GOT3 (cell line): Measurements from ENCODE around the gene USP33.
A peak's percentile ranks its signal among the peaks of the same experiment; 100 is the strongest.
"Not testable (repeated sequence)": the region's sequence is repeated elsewhere in the genome, so short reads cannot be mapped to it uniquely, and the experiment has no call there.

Experiments used
- DNase-seq: peaks from one replicate; lab custom pipeline; 2025; ENCODE audit warnings: mixed read lengths; lab: John Stamatoyannopoulos, UW

The USP33 gene

DNA sequence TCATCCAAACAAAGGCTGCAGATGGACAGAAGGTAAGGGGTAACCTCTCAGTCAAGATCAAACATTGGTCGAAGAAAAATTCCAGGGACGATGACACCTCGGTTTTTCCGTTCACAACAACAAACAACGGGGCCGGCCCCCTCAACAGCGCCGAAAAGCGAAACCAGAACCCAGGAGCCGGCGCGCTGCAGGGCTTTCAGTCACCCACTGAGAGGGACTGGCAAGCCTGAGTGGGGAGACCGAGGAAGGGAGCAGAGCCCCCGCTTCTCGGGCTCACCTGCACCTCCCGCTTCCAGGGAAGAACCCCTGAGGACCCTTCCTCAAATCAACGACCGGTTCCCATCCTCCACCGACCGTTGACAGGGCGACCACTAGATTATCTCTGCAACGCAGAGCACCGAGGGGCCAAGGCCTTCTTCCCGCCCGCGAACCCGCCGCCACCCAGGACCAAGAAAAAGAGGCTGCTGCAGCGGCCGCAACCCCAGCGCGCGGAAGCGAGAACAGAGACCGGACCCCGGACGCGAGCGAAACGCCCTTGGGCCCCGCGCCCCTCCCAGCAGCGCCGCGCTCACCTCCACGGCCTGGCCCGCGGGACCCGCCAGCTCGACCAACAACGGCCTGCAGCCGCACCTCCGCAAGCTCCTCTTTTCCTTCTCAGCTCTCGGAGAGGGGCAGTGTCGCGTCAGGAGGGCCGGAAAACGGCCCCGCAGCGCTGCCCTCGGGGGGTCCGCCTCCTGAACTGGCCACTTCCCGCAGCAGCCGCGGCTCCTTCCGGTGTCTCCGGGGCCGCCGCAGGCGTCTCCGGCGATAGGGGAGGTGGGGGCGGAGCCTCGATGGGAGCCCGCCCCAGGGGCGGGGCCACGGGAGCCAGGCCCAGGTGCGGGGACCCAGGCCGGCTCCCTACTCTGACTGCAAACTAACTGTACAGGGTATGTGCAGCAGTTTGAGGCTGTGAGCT lies at the start of gene USP33:
TSS of gene USP33 (minus strand) at position 782 of the 958 bp plus-strand sequence. CDS start 18,155 bp downstream, outside the sequence.
- DNase-seq = peak; percentile 35

DNA sequence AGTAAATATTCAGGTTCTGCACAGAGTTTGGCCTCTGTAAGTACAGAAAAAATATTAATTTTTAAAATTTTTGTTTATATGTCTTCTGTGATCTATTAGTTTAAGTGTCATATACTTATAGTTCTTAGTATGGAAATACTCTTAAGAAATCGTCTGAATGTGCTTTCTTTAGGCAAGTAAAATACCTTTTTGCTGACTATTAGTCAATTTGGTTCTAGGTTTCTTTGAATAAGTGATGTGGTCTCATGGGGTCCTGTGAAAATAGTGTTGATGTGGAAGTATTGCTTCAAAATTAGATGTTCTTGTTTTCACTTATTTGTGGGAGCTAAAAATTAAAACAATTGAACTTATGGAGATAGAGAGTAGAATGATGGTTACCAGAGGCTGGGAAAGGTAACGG lies 43.7 kb upstream of the USP33 start:
- DNase-seq = no peak

DNA sequence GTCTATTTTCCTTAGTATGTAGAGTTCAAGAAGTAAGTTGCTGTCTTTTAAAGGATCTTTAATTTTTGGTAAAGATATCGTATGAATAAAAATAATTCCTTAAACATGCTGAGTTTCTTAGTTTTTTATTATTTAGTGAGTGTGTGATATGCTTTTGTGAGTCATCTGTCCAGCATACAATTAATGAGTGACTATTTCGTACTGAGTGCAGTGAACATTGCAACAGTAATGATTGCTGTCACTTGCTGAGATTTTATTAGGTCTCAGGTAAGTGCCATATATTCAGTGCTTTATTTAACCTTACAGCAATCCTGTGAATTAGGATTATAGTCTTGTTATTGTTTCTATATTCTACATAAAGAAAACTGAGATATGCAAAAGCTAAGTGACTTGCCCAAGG lies 42.4 kb upstream of the USP33 start:
- no peak for DNase-seq

DNA sequence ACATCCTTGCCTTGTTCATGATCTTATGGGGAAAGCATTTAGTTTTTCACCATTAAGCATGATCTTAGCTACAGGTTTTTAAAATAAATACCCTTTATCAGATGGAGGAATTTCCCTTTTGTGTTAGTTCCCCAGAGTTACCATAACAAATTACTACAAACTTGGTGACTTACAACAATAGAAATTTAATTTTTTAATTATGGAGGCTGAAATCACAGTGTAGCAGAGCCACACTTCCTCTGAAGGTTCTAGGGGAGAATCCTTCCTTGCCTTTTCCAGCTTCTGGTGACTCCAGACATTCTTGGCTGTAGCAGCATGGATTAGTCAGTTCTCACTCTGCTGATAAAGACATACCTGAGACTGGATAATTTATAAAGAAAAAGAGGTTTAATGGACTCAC lies 38.3 kb upstream of the USP33 start:
- DNase-seq = no peak

DNA sequence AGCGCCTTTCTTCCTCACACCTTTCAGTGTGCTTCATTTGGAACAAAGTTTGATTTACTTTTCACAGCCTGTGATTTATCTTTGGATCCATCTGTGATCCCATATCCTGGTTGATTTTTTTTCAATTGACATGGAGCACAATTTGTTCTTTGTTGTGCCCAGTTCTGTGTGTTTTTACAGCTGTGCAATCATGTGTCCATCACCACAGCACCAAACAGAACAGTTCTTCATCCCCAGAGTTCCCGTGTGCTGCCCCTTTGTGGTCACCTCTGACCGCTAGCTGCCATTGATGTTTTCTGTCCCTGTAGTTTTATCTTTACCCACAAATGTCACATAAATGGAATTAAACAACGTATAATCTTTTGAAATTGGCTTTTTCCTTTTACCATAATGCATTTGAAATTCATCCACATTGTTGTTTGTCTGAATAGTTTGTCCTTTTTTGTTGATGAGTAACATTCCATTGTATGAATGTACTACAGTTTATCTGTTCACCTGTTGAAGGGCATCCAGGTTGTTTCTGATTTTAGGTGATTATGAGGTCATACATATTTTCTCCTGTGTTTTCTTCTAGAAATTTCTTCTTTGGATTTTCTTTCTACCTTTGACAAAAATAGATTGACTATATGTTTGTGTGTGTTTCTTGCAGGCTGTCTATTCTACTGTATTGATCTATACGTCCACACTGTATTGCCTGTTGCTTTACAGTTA lies 37.2 kb upstream of the USP33 start:
- no peak for DNase-seq

DNA sequence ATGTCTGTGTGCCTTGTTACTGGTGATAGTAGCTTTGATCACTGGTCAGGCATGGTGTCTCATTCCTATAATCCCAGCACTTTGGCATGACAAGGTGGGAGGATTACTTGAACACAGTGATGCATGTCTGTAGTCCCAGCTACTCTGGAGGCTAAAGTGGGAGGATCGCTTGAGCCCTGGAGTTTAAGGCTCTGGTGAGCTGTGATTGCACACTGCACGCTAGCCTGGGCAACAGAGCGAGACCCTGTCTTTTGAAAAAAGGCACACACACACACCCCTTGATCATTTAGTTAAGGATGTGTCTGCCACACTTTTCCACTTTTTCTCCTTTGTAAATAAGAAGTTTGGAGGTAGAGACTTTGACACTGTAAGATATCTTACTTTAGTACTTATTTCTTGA lies 34.9 kb upstream of the USP33 start:
- DNase-seq = no peak

DNA sequence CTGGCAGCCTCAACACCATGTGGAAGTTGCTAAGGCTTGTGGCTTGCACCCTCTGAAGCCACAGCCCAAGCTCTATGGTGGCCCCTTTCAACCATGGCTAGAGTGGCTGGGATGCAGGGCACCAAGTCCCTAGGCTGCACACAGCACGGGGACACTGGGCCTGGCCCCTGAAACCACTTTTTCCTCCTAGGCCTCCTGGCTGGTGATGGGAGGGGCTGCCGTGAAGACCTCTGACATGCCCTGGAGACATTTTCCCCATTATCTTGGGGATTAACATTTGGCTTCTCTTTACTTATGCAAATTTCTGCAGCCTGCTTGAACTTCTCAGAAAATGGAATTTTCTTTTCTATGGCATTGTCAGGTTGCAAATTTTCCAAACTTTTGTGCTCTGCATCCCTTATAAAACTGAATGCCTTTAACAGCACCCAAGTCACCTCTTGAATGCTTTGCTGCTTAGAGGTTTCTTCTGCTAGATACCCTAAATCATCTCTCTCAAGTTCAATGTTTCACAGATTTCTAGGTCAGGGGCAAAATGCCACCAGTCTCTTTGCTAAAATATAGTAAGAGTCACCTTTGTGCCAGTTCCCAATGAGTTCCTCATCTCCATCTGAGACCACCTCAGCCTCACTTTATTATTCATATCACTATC lies 26.6 kb upstream of the USP33 start:
- not testable (repeated sequence) for DNase-seq

DNA sequence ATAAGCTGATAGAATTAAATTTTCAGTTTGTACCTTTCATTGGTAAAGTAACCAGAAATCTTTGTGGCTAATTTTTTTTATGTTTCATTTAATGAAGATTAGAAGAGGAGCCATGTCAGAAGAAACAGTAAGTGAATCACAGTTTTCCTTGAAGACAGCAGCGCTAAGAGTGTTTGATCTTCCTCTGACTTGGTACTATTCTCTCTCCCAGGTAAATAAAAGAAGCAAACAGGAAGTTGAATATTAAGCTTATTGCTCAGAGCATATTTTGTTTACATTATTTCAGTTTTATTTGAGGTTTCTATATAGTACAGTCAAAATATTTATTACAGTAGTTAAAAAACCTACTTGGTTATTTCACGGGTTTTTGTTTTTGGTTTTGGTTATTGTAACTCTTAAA lies 23.5 kb upstream of the USP33 start:
- DNase-seq = no peak

DNA sequence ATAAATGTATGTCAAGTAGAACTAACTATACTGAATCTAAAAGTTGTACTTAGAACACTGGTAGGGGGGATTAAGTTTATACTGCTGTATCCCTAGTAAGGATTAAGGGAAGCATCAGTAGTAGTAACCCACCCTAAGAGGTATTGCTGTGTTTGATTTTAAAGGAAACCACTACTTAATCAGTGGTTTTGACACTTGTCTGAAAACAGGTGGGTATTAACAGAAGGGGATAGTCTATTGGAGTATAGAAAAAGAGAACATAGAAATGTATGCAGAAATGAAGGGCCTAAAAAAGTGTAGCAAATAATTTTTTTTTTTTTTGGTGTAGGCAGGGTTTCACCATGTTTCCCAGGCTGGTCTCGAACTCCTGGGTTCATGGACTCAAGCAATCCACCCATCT lies 22.0 kb upstream of the USP33 start:
- DNase-seq = no peak

DNA sequence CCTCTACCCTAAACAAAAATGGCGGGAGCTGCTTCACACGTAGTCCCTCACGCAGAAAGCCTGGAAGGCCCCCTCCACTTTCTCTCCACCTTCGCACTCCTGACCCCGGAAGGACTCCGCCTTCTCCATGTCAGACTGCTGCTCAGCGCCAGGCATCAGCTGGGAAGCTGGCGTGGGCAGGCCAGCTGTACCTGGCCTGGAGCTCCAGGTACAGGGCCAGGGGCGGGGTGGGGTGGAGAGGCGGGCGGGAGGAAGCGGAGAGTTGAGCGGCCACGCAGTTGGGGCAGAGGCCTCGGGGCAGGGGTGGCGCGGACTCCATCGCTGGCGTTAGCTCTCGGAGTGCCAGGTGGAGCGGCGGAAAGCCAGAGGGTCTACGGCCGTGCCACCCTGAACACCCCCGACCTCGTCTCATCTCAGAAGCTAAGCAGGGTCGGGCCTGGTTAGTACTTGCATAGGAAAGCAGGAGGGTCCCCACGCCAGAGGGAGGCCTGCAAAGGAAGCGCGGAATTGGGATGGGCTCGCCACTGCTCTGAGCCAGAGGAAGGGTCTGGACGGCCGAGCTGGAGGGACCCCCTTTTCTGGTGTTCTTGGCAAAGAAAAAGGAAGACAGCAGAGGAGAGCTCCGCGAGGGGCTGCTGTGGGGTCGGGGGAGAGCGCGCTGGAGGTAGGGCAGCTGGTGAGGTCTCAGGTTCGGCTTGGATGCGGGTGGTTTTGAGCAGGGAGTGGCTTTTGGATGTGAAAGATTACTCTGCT lies 20.1 kb upstream of the USP33 start, which contains the start of gene MIGA1:
TSS of gene MIGA1 (plus strand) at position 121 of the 753 bp plus-strand sequence. CDS start 3,604 bp downstream, outside the sequence.
- peak; percentile 8 for DNase-seq

DNA sequence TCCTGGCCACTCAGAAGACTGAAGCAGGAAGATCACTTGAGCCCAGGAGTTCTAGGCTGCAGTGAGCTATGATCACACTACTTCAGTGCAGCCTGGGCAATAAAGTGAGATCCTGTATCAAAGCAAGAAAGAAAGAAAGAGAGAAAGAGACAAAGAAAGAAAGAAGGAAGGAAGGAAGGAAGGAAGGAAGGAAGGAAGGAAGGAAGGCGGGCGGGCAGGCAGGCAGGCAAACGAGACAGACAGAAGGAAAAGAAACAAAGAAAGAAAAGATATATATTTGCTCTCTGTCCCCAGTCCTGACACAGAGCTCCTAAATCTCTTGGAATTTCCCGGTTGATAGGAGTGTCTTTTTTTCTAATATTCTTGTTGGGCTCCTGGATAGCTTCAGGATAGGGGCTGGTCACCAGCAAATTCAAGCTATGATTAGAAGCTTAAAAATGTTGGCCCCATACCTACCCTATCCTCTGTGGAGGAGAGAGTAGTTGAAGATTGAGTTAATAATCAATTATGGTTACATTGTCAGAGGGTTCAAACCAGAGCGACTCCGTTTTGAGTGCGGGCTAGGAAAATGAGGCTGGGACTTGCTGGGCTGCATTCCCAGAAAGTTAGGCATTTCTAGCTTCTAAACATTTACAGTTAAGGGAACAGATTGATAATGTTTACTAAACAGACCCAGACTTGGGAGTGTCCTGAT lies 16.5 kb upstream of the USP33 start:
- no peak for DNase-seq

DNA sequence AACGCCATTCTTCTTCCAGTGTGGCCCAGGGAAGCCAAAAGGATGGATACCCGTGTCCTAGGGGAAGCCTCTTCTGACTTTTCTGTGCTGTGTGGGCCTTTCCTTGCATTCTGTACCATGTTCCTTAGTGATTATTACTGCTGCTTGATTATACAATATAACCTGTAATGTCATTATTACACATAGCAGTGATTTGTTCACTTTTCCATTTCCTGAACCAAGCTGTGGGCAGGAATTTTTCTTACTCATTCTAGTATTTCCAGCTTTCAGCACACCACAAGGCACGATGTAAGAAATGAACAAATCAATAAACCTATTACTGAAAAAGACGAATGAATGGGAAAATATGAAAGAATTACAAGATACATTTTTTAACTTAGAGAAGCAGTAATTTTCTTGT lies 8.4 kb upstream of the USP33 start:
- no peak for DNase-seq

DNA sequence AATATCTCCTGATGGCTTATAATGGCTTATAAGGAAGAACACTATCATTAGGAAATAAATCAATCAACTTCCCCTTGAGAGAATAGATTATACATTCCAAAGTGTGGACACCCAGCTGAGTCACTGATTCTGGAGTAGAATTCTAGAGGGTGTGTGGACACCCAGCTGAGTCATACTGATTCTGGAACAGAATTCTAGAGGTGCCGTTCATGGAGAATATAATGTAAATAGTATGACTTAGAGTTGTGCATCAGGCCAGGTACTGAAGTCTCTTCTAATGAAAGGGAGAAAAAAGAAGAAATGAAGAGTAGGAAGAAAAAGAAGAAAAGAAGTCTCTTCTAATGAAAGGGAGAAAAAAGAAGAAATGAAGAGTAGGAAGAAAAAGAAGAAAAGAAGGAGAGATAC lies 2.4 kb upstream of the USP33 start:
- no peak for DNase-seq

DNA sequence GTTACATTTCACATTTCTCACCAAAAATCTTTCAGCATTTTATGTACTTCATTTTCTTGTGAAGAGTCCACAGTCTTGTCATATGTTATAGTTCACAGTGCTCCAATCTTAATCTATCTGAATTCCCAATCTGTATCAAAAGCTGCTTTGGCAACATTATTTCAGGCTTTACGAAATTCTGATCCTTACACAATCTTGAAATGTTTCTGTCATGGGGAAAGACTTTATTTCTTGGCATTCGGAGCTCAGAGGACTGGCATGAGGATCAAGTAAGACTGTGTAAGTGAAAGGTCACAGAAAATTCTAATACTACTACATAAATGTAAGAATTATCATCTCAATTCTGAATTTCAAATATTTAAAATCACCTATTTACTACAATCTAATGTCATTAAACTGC lies 2.0 kb downstream of the USP33 start:
- no peak for DNase-seq

DNA sequence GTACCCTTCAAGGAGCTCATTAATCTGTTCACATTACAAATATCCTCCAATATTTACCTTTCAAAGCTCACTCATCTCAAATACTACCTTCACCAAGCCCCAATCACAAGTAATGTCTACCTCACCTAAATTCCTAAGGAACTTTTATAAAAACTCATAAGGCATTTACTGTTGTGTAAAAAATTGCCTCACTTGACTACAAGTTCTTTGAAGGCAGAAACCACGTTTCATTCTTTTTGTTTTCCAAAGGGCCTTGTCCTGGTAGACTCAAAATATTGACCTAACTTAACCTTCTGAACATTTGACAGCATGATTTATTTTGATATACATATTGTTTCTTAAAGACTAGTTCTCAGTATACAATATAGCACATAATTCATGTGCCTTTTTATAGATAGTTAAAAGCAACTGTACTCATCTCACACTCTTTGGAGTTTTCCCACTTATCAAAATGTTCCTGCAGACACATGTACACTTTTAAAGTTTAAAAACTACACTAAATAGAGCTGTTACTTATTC lies 2.5 kb downstream of the USP33 start:
- DNase-seq = no peak

DNA sequence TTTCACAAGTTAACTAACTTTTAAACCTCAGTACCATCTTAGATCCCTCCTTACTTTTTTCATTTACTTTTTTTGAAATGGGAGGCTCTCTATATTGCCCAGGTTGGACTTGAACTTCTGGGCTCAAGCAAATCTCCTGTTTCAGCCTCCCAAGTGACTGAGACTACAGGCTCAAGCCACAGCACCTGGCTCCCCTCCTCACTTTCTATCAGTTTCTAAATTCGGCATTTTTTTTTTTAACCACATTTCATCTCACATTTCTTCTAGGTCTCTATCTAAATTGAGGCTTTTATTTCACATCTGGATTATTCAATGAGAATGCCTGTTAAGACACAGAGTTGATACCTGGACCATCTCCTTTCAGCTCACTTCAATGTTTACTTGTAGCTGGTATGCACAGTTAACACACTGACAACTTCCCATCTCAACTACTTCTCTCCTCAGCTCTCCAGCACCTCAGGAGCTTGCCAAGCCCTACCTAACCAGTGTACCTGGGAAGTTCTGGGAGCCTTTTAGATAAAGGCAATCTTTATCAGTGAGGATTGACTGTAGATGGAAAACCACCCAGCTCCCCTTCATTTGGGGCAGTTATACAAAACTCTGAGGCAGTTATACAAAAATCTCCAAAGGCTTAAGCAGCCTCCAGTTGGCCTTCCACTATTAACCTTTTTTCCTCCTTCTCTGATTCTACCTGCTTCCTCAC lies 3.4 kb downstream of the USP33 start:
- no peak for DNase-seq

DNA sequence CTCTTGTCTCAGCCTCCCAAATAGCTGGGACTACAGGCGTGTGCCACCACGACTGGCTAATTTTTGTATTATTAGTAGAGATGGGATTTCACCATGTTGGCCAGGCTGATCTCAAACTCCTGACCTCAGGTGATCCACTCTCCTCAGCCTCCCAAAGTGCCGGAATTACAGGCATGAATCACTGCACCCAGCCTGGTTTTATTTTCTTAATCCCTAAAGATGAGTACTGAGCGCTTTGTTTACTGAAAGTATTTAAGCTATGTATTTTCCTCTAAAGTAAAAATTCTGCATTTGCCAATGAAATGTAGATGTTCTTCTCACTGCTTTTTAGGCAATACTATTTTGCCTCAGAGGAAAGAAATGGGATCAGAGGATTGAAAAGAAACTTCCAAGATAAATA lies 10.2 kb downstream of the USP33 start:
- DNase-seq = not testable (repeated sequence)

DNA sequence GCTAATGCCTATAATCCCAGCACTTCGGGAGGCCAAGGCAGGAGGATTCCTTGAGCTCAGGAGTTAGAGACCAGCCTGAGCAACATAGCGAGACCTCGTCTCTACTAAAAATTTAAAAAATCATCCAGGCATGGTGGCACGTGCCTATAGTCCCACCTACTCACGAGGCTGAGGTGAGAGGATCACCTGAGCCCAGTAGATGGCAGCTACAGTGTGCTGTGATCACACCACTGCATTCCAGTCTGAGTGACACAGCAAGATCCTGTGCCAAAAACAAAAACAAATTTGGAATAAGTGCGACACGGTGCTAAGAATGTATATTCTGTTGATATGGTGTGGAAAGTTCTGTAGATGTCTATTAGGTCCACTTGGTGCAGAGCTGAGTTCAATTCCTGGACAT lies 15.1 kb downstream of the USP33 start:
- no peak for DNase-seq

DNA sequence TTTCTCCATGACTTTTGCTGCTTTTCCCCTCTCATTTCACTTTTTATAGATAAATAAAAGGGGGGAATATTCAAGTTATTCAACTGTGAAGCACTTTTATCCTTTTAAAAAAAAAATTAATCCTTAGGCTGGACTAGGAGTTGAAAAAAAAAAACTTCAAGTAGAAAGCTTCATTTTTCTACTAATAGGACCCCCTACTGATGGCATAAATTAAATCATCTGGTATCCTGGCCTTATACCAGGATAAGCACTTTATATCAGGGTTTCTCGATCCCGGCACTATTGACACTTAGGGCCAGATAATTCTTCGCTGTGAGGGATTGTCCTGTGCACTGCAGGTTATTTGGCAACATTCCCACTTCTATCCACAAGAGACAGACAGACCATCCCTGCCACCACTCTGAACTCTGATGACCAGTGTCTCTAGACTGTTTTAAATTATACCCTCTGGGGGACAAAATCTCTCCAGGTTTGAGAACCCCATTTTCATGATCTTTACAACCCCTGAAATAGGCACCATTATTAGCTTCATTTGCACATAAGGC lies 17.6 kb downstream of the USP33 start:
- no peak for DNase-seq

DNA sequence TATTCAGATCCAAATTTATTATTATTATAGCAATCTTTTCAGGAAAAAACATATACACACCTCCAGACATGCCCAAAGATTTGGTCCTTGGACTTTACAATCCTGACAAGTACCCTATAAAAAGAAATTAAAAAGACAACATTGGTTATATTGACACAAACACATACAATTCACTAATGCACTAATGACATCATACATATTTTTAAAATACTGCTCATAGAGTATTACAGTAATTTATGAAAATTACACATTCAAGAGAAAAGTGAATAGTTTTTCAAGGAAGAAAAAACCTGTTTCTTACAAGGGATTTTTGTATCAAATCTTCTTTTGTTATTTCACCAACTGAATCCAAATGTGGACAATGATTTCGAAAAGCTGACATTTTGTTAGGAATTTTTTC lies 18.3 kb downstream of the USP33 start:
- DNase-seq = no peak
